ENCODE results near the gene ABCA13.

The ABCA13 gene

GRCh38 chr7:48636391-48637015, 465.2 kb downstream of the ABCA13 start:
- DNase-seq (ENCODE audit: low spot score): peak; percentile 73

GRCh38 chr7:48637382-48637781, 466.1 kb downstream of the ABCA13 start:
- DNase-seq (ENCODE audit: low spot score): peak; percentile 89

GRCh38 chr7:48638041-48638440, 466.8 kb downstream of the ABCA13 start:
- DNase-seq (ENCODE audit: low spot score): peak; percentile 12

GRCh38 chr7:48643431-48644013, 472.3 kb downstream of the ABCA13 start:
- DNase-seq (ENCODE audit: low spot score): no peak

- no peak for DNase-seq (ENCODE audit: low spot score)
These were observed 486.9 kb downstream of the ABCA13 start for GRCh38 chr7:48658138-48658537.

DNA sequence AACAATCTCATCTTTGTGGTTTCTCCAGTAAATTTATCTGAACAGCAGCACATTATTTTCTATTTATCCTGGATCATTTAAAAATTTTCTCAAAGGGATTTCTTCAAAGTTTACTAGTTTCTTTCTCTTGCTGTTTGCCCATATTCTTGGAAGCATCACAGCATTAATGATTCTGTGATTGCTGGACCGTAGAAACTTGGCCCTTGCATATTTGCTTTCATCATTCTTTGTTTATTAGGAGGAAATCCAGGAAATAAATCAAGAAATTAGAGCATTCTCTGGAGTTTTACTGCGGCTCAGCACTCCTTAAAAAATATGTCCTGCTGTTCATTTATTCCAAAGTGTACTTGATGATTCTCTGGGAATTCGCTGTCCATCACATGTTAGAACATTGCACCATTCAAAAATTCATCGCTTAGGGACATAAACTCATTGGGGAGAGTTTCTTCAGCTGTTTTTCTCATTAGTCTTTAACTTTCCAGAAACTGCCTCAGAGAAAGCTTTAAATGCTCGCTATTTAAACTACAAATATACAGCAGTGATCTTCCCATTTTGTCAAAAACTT, 489.1 kb downstream of the ABCA13 start:
- DNase-seq (ENCODE audit: low spot score): no peak

- DNase-seq (ENCODE audit: low spot score): no peak
These were observed 493.0 kb downstream of the ABCA13 start for GRCh38 chr7:48664241-48664640.

GRCh38 chr7:48665353-48666135, 494.3 kb downstream of the ABCA13 start:
- DNase-seq (ENCODE audit: low spot score): no peak

DNA sequence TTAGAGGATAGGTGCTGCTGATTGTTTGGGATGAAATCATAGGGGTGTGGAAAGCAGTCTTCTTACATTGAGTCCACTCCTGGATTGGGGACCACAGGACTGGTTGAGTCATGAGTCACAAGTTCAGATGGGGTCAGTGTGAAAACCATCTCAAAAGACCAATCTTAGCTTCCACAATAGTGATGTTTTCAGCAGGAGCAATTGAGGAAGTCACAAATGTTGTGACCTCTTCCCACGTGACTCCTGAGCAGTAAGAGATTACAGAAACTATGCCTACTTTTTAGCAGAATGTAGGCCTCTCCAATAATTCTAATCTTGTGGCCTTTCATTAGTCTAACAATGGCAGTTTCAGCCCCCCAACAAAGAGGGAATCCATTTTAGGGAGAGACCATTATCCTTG, 496.1 kb downstream of the ABCA13 start:
- no peak for DNase-seq (ENCODE audit: low spot score)

DNA sequence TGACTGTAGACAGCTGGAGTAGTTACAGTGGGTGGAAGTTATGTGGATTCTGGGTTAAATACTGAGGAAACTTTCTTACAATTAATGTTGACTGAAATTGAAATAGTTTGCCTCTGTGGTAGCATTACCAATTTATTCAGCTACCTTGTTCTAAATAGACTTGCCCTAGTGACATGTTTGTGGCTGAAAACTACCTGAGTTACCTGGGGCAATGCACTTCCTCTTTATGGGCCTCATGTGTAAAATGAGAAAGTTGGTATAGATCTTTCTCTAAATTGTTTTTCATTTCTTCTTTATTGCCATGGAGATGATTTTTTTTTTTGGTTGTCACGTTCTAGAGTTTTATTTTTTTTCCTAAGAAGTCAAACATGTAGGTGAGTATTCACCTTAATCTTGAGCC, 500.4 kb downstream of the ABCA13 start:
- DNase-seq (ENCODE audit: low spot score): no peak

GRCh38 chr7:48681006-48681405, 509.7 kb downstream of the ABCA13 start:
- DNase-seq (ENCODE audit: low spot score): peak; percentile 87

DNA sequence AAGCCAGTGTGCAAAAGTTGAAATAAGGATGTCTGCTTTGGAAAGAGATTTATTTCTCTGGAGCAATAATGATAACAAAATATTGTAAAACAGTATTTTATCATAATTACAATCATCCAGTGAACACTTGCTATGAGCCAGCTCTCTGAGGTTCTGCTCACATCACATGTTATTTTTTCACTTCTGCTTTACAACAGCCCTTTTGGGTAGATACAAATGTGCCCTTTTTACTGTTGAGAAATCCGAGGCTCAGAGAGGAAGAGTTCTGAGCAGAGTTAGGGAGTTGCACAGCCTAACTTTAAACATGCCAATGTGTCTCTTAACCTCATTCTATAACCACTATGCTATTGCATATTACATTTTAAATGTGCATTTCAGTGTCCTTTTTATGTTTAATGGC, 520.5 kb downstream of the ABCA13 start:
- no peak for DNase-seq (ENCODE audit: low spot score)

Data from kidney tubule cell (primary cell).